Iris pigment epithelial cell (primary cell): ENCODE measurements around the gene PLEKHG3.
"Not testable (repeated sequence)": the region's sequence is repeated elsewhere in the genome, so short reads cannot be mapped to it uniquely, and the experiment has no call there.

Source experiments
- DNase-seq: peaks from one replicate; pipeline ENCODE4 v3.0.0-alpha.2; 2011; ENCODE audit warnings: low read depth

PLEKHG3 gene

DNA sequence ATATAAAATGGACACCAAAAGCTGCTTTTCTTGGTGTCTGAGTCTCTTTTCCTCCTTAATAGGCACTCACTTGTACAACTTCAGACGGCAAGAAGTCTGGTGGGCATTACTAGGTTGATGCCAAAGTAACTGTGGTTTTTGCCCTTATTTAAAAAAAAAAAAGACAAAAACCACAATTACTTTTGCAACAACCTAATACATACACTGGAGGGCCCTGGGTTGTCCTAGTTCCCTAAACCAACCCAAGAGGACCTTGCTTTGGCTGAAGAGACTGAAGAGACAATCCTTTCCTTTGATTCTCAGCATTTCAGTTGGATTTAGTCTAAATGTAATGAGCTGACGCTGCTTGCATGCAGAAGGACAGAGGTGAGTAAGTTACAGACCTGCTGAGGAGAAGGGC, 16.2 kb upstream of the PLEKHG3 start:
- DNase-seq: no peak

DNA sequence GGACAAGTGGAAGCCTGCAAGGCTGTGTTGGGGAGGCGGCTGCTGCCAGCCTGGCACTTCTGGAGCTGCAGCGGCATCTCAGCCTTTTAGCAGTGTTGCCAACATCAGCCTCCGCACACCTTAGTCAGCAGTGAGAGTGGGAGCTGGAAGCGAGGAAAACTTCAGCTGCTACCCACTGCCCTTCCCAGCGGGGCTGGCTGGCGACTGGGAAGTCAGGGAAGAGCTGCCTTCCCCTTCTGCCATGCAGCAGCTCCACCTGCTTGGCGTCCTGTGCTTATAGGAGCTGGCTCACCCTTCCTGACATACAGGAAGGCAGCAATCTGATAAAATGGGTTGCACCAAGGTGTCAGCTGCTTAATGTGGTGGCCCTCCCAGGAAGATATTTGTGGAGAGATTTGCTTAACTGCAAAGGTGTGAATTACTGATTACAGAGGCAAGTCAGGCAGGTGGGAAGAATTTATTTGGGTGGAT, 15.4 kb upstream of the PLEKHG3 start:
- DNase-seq: no peak

DNA sequence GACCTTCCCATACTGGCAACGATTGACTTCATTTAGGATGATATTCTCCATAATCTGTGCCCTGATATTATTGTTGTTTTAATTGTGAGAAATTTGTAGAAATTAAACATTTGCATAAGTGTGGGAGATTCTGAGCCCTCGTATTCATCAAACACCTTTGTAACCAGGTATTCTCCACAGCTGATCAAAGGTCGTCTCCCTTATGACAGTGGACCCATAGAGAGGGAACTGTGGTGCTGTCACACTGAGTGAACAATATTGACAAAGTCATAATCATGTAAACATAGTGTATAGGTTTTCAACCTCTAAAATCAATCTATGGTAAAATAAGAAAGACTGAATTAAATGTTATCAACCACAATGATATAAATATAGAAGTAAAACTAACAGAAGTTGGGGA, 14.9 kb upstream of the PLEKHG3 start:
- DNase-seq: no peak

DNA sequence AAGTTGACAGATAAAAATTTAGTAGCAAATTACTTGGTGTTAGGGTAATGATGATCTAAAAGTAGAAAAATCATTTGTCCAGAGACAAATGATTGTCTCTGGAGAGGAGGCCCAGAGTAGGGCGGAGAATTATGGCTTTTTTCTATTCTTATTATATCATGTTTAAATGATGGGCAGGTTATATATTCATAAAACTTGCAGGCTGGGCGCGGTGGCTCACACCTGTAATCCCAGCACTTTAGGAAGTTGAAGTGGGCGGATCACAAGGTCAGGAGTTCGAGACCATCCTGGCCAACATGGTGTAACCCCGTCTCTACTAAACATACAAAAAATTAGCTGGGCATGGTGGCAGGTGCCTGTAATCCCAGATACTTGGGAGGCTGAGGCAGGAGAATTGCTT, 13.6 kb upstream of the PLEKHG3 start:
- not testable (repeated sequence) for DNase-seq

DNA sequence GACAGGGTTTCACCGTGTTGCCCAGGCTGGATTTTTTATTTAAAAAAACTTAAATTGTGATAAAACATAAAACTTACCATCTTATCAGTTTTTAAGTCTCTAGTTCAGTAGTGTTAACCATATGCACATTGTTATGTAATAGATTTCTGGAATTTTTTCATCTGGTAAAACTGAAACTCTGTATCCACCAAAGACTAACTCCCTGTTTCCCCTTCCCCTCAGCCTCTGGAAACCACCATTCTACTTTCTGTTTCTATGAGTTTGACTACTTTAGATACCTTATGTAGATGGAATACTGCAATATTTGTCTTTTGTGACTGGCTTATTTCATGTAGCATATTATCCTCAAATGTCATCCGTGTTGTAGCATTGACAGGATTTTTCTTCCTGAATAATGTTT, 12.8 kb upstream of the PLEKHG3 start:
- DNase-seq: no peak

DNA sequence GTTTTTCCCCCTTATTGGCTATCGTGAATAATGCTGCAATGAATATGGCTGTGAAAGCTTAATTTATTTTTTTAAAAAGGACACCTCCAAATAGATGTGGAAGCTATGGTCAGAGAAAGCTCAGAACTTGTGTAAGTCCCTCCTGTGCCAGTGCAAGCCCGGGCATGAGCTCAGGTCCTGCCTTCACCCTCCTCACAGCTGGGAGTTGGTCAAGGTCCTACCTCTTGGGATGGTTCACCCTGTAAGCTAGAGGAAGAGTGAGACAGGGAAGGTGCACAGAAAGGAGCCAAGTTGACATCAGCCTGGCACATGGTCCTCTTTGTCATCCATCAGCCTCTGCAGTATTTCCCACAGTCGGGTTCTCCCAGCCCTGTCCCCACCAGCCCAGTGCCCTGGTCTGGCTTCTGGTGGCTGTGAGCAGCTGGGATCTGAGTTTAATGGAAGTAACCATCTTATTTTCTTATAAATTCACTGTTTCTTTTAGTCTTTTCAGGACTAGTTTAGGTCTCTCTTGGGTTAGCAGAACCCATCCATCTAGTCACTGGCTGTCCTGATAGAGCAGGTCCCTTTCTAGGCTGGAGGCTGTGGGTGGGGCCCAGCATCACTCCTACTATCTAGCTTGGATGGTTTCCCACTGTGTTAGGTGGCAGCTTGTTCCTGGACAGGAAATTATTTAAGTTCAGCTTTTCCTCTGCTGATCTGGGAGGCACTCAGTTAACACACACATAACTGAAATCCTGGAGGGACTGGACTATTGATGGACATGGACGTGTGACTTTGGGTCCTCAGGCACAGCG, 11.8 kb upstream of the PLEKHG3 start:
- DNase-seq: no peak

DNA sequence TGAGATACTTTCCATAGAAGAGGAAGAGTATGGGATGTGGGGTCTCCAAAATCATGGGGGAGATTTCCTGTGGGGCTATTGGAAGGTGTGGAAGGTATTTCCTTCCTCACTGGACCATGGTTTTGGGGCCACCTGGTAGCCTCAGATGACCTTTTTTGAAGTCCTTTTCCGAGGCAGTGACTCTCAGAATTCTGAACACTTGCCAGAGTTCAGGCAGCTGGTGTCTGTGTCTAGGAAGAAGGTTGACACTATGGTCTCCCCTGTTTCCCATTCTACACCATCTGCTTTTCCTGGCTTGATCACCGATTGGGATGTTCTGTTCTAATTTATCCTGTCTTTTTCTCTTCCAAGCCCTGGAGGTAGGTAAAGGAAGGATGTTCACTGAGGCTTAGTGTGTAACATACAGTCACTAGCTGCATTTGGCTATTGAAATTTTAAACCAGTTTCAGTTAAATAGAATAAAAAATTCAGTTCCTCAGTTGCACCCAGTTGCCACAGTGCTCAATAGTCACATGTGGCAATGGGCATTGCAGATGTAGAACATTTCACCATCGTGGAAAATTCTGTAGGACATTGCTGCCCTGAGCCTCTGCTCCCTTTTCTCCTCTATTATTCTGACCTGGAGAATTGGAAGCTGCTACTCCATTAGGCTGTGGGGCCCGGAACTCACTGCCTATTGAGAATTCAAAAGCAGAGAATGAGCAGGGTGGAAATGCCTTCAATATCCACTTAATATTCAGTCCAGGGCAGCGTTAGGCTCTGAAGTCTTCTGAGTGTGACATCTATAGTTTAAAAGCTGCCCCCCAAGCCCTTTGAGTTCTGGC, 11.0 kb upstream of the PLEKHG3 start:
- no peak for DNase-seq

DNA sequence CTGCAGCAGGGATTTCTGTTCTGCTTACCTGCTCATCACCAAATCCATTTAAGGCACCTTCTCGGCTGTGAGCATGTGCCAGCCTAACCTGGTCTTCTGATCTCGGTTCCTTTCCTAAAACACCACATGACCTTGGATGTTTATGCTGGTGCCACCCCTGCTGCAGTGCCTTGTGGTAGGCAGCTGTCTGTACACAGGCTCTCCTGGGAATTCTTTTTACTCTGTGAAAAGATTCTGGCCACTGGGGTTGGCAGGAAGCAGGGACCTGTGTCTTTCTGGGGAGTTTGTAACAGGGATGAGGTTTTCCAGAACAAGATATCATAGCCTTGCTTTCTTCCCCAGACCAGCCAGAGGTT, 10.4 kb upstream of the PLEKHG3 start:
- no peak for DNase-seq

DNA sequence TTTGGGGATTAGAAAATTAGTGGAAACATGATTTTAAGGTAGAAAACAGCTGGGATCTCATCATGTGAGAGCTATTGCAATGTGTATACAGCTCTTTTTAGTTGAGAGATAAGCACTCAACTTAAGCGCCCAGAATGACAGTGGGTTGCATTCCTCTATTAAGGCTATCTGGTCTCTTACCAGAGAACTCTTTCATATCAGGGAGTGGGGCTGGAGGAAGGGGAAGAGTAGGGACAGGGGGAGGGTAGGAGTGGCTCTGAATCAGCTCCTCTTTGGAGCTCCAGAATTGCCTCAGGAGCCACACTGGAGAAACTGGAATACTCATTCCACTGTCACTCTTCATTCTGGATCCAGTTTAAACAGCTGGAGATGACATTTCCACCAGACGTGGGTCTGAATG, 9.2 kb upstream of the PLEKHG3 start:
- no peak for DNase-seq

DNA sequence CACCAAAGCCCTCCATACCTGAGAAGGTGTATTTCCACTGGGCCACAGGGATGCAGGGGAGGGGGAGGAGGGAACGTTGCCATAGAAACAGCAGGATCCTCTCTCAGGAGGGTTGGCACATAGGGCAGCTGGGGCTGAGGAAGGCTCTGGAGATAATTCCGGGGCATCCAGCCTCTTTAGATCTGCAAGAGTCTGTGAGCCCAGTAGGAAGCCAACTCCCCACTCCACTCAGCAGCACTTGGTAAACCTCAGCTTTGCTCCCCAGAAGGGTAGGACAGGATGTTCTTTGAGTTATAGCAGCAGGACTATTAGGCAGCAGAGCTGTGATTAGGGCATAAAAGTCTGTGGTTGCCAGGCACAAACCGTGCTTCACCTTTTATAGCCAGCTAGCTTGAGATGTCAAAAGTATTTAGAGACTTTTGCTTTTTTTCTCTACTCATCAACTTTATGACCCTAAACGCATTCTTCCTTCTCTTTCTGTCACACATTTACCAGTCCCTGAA, 7.8 kb upstream of the PLEKHG3 start:
- DNase-seq: no peak

DNA sequence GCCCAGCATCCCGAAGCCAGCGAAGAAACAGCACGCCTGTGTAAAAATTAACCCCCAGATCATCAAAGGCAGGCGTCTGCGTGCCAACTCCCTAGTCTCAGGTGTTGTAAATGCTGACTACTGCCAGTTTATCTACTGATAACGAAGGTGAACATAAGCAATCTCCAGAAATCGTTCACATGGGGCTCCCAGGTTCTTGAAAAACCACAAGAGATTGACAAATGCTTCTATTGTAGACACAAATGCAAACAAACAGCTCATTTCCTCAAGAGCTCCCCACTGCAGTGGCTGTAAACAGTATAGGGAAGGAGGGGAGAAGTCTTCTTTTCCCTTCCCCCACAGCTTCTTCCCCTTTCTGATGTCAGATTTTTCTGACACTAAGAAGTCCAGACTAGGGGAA, 5.3 kb upstream of the PLEKHG3 start:
- no peak for DNase-seq

DNA sequence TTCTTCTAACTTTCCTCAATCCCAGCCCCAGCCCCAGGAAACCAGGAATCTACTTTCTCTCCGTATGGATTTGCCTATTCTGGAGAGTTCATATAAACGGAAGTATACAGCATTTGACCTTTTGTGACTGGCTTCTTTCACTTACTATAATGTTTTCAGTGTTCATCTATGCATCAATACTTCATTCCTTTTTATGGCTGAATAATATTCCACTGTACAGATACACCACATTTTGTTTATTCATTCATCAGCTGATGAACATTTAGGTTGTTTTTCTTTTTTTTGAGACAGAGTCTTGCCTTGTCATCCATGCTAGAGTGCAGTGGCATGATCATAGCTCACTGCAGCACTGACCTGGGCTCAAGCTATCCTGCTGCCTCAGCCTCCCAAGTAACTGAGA, 3.9 kb upstream of the PLEKHG3 start:
- no peak for DNase-seq

DNA sequence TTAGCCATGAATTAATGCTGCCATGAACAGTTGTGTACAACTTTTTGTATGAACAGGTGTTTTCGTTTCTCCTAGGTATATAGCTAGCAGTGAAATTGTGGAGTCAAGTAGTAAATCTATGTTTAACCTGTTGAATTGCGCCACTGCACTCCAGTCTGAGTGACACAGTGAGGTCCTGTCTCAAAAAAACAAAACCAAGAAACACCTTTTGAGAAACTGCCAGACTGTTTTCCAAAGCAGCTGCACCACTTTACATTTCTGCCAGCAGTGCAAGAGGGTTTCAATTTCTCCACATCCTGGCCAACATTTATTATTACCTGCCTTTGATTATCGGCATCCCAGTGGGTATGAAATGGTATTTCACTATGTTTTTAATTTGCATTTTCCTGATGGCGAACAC, 3.3 kb upstream of the PLEKHG3 start:
- no peak for DNase-seq

DNA sequence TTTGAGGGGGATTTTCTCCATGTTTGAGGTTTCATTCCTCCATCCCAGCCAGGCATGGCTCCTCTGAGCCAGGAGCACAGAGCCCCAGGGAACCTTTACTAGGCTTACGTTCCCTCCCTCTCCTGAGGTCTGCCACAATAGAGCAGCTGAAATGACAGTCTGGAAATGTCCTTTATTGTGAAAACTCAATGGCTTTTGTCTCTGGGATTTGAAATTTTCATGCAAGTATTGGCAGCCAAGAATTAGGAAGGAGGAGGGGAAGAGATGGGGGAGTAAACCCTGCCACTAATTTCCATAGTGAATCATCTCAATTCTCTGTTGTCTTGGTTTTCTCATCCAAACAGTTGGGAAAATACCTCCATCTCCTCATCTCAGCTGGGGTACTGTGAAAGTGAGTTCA, 2.6 kb upstream of the PLEKHG3 start:
- DNase-seq: no peak

DNA sequence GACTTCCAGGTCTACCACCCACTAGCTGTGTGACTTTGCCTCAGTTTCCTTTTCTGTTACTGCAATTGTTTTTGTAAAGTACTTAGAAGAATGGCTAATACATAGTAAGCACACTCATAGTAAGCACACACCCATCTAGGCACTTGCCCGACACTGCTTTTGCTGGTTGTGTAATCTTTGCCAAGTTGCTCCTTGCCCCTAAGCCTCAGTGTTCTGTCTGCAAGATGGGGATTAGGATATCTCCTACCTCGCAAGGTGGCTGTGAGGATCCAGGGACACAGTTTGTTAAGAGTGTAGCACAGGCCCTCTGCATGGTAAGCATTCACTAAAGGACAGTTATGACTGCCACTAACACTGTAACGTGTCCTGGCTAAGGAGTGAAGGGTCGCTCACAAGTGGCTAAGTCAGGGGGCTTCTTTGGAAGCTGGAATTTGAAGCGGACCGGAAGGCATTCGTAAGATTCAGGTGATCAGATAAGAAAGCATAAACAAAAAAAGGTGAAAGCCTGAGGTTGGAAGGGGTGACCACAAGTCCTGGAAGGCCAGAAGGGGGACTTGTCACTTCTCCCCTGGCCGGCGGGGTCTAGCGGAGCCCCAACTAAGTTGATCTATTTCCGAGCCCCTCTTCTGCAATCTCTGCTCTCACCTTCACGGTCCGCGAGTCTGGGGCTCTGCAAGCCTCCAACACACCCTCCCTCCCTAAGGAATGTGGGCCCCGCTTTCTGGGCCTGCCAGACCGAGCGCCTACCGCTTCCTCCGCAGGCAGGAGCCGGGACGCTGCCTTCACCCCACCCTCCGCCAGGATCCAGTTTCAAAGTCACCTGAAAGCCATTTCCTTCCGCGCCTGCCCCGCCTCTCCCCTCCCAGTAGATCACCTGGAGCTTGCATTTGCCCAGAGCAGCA, 1.5 kb upstream of the PLEKHG3 start:
- DNase-seq: no peak

DNA sequence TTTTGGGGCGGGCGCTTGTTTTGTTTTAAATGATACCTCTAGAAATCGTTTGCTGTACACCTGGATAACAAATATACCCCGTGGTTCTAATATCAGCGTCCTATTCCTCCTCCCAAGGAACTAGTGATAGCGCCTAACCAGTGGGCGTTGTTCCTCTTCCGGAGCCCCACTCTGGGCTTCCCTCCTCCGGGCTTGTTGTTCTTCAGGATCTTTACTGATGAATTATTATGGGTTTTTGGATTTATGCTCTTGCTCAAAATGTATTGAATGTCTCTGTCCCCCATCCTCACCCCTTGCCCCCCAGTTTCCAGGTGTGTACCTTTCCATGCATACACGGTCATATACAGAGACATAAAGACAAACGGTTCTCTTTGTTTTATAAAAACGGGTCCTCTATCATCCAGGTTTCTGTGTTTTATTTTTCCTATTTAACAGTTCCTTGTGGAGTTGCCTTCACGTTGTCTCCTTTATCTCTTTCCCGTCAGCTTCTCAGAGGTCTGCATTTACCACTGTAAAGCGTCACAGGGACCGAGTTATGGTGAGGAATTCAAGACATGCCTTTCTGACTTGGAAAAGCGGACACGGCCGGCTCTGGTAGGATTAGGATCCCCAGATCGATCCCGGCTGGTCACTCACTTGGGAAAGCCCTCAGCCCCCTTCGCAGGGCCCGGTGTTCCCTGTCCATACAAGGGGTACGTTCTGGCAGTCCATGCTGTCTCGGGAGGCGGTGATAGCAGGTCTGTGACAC, 655 bp upstream of the PLEKHG3 start:
- DNase-seq: no peak

DNA sequence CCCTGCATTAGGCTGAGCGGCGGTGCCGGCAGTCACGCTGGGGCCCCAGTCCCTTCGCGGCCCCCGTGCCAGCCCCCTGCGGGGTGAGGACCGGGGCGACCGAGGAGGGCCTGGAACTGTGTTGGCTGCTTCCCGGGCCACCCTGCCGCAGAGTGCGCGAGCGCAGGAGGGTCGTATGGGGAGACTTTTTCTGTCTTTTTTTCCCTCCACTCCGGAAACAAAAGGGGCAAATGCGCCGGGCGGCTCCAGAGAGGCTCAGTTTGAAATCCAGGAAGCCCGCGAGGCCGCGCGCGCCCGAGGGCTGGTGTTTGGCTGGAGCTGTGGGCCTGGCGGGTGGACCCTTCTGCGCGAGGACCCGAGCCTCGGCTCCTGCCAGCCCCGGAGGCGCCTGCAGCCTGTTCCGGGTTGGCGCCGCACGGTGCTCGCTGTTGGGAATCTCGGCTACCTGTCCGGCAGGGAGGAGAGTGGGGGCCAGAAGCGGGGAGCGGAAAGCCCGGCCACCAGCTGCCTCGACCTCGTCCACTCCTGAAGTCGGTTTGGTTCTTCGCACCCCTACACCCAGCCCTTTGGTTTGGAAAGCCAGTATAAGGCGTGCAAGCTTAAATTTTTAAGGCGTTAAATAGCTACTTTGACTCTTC, 638 bp downstream of the PLEKHG3 start:
- no peak for DNase-seq

DNA sequence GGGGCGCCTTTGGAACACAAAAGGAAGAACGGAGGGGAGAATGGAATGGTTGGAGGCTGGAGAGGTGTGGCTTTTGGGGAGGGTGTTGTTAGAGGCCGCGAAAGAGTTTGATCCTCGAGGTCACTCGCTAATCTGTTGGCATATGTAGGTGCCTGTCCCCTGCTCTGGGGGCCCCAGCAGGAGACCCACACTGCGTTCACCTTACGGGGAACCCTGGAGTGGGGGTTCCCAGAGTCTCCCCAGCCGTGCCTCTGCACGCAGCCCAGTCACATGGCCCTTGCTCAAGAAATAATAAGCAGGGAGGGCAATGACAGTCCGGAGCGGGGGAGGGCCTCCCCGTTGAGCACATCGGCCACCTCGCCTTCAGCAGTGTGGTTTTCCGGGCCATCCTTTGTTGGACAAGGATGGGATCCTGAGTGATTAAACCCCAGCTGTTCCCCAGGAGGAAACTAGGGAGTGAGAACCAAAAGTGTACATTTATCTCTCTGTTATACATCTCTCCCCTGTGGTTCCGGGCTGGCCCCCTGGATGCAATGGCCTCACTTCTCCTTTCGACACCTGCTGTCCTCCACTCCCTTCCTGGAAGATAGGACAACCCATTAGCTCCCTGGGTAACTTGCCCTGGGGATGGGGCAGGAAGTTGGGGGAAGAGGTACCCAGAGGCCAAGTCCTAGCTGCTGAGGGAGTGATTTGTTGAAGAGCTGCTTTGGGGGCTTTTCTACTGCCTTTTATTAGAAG, 1.3 kb downstream of the PLEKHG3 start:
- no peak for DNase-seq

DNA sequence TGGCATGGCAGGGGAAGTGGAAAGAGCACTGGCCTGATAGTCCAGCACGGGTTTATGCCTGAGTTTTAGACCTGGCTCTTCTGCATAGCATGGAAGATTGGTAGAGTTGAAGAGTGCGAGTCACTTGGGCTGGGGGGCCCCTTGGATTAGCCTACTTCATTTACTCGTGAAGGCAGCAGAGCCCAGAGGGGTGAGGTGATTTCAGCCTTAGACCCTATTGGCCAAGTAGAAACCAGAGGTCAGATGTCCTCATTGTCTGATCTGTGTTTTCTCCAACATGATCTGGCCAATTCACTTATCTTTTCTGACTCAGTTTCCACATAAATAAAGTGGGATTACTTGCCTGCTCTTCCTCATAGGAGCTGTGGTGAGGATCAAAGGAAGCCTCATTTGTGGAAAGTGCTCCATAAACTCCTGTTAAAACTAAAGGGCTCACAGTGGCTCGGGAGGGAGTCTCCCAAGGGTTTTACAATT, 1.9 kb downstream of the PLEKHG3 start:
- DNase-seq: no peak

DNA sequence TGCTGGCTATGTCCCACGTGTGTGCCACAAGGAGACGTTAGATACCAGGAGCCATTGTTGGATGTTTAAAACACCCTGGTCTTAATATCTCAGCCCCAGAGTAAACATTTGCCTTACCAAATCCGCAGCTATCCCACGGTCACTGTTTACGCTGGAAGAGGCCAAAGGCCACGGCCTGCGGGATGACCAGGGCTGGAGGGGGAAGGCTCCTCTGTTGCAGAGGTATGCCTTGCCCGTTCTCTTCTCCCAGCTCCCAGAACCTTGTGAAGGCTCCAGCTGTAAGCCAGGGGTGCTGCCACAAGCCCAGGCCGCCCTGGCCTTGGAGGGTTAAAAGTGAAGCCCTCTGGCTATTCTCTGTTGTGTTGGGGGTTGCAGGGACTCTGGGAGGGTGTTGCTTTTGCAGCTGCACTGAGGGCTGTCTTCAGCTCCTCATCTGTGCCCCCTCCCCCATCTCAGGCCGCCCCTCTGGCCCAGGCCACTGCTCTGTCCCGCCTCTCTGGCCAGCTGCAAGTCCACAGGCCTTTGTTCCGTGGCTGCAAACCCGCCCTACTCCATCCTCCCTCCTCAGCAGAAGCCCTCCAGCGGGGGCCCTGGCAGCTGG, 2.5 kb downstream of the PLEKHG3 start:
- no peak for DNase-seq
